Activated CD8-positive, alpha-beta memory T cell treated with anti-CD3 and anti-CD28 coated beads for 48 hours (primary cell): ENCODE measurements around the gene SRP72.
A peak's percentile ranks its signal among the peaks of the same experiment; 100 is the strongest.
"Not testable (repeated sequence)": the region's sequence is repeated elsewhere in the genome, so short reads cannot be mapped to it uniquely, and the experiment has no call there.

ENCODE experiments used
- DNase-seq, 3 experiments: peaks; one replicate each; pipeline ENCODE4 v3.0.0-alpha.2; 2020; ENCODE audit warnings: low read depth in 2 of 3, low spot score in 2 of 3

Gene SRP72

DNA sequence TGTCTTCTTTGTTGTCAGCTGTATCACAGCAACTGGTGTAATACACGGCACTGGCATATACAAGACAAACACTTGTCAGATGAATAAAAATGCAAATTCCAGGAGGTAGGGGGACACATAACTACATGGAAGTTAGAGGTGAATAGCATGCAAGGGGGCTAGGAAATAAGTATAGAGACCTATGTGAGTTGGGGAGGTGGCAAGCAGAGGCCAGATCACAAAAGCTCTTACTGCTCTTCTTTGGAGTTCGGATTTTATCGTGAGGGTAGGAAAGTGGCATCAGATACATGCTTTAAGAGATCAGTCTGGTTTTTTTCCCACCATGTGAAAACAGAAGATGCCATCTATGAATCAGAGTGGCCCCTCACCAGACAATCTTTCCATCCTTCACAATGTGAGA is 2.8 kb upstream of the SRP72 start:
- no peak for DNase-seq

DNA sequence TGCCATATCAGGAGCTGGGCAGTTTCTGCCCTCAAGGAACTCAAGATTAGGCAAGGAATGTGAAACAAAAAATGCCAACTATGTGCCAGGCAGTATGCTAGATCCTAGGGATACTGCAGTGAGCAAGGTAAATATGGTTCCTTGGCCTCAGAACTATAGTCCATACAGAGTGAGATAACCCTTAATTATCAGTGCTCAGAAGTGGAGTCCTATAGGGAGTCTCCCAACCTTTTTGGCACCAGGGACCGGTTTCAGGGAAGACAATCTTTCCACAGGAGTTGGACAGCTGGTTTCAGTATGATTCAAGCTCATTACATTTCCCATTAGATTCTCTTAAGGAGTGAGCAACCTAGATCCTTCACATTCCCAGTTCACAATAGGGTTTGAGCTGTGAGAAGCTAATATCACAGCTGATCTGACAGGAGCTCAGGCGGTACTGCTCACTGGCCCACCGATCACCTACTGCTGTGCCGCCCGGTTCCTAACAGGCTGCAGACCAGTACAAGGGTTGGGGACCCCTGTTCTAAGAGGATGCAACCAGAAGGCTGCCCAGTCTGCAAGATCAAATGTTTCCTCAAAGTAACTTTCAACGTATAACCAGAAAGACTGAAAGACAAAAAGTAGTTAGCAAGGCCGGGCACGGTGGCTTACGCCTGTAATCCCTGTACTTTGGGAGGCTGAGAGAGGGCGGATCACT is 1.7 kb upstream of the SRP72 start:
- DNase-seq, result no peak

DNA sequence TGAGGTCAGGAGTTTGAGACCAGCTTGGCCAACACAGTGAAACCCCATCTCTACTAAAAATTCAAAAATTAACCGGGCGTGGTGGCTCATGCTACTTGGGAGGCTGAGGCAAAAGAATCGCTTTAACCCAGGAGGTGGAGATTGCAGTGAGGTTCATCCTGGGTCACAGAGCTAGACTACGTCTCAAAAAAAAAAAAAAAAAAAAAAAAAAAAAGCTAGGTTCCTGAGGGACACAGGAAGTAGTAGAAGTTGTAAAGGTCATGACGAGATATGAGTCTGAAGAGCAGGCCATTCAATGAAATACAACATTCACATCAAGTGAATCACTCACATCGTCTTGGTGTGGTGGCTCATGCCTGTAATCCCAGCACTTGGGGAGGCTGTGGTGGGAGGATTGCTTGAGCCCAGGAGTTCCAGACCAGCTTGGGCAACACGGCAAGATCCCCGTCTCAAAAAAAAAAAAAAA is 1.1 kb upstream of the SRP72 start:
- not testable (repeated sequence) for DNase-seq

DNA sequence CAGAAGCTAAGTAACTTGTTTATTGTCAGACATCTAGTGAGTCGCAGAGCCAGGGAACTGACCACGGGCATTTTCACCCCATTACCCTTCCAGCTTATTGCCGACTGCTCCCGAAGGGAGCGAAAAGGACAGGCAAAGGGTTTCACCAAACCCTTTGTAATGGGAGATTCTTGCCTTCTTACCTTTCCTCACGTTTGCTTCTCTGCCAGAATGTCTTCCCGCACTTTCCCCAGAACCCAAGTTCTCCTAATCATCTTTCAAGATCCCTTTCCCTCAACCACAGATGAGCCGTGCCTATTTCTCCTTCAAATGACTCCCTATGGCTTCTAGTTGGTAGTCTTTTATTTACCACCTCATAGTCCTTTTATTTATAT is 520 bp upstream of the SRP72 start:
- no peak for DNase-seq

DNA sequence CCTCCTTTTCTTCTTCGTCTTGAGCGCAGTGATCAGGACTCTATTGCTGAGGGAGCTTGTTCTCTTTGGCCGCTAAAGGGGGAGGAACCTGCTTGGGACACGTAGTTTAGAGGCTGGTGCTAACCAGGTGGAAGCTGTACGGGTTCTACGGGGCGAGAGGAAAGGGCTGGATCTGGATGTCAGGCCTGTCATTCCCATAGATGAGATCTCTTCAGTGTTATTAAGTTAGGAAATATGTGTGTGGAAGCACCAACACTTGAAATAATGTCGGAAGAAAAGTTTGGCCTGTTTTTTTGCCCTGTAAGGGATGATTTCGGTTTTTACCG is 643 bp downstream of the SRP72 start:
- DNase-seq, result no peak

DNA sequence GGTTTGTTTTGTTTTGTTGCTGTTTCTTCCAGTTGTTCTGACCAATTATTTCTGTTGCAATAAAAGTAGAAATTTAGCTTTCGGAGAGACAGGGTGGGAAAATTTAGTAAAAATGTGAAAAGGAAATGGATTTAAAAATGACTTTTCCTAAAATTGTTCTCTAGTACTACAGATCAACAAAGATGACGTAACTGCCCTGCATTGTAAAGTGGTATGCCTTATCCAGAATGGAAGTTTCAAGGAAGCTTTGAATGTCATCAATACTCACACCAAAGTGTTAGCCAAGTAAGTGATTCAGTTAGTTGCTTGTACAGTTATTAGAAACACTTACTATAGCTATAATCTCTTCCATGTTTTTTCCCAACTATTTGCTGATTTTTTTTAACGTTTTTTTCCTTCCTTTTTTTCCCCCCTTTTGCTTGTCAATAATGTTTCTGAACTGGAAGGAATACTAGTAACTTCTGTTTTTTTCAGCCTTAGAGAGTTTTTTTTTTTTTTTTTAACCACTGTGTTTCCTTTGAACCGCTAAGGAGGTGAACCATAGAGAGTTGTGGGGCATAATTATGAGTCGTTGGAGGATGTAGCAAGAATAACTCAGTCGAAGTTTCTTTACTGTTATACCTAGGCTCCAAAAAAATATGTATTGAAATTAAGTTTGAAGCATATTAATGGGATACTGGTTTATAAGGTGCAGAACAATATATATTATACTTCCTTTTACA is 2.2 kb downstream of the SRP72 start:
- no peak for DNase-seq

DNA sequence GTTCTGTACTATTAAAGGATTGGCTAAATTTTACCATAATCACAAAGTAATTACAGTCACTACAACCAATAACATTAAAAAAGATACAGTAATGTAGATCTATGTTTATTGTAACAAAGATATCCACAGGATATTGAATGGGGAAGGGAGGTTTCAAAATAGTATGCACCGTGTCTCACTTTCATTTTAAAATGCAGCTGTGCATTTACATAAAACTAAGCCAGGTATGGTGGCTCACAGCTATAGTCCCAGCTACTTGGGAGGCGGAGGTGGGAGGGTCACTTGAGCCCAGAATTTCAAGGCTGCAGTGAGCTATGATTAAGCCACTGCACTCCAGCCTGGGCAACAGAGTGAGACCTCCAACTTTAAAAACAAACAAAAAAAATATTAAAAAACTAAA is 8.5 kb downstream of the SRP72 start:
- DNase-seq, result no peak

DNA sequence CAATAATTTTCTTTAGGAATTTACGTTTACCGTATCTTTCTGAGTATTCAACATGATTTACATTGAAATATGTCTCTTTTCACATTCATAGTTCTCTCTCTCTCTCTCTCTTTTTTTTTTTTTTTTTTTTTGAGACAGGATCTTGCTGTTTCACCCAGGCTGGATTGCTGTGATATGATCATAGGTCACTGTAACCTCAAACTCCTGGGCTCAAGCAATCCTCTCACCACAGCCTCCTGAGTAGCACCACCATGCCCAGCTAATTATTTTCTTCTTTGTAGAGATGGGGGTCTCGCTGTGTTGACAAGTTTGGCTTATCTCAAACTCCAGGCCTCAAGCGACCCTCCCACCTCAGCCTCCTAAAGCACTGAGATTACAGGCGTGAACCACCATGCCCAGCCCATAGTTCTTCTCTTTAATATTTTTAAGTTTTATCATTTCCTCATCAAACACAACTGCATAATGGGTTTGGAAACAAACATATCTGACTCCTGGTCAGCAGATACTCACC is 9.8 kb downstream of the SRP72 start:
- DNase-seq, result no peak

DNA sequence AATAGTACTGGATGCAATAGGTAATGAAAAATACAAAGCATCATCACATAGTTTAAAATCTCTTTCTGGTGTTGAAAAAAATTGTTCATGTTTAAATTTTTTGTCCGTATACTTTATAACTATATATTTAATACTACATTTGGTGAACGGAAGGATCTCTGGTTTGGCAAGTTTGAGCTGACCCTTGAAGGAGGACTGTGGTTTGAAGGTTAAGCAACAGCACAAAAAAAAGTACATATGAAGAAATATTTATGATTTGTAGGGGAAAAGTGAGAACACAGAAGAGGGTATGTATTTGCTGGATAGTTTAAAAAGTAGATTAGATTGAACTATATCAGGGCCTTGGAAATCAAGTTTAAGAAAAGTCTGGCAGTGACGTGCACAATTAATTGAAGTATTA is 13.3 kb downstream of the SRP72 start:
- DNase-seq, result no peak

DNA sequence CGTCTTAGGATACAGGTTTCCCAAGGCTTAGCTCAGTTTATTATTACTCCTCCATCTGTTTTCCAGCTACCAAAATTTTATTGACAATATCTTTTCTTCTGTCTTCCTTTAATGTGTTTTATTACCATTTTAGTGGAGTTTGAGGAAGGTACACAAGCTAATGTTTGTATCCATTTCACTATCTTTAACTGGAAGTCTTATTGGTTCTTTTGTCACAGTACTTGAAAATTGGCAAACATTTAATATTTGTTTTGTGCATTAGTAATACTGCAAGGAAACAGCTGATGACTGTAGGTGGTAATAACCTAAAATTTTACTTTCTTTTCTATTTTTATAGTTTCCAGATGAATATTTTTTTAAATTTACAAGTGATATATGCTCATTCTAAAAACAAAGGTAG is 28.8 kb downstream of the SRP72 start:
- no peak for DNase-seq

DNA sequence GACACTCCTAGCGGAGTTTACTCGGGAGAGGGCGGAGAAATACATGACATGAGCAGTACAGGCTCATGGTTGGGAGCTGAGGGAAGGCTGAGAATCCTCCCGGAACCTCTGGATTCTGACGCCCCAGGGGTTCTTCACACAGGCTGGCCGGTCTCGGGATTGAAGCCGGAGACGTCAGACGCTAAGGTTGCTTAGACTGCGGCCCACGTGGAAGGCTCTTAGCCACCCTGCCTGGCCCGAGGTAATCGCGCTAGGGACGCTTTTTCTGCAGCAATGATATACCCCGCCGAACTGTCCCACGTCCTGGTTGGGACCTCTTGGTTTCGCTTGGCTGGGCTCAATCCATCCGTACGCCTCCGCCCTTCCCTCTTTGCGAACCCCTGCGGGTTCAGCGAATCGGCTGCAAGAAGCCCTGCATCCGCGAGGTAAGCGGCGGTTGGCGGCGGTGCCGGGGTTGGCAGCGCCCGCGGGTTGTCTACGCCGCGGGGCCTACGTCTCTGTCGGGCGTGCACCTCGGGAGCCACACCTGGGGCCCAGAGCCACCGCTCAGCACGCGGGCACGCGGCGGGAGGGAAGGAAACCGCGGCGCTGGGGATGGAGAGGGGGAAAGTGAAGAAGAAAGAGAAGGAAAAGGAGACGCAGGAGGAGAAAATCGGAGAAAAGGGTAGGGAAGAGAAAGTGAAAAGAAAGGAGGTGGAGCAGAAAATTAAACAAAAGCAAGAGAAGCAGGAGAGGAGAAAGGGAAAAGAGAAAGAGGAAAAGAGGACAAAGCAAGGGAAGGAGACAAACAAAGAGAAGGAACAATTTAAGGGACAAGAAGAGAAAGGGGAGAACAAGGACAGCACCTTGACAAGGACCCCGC is 38.1 kb downstream of the SRP72 start, which contains the start of gene ARL9:
Gene ARL9, plus strand, starts transcription at position 523 of the 862 bp plus-strand sequence. Its CDS starts 72 bp downstream, at position 595.
- DNase-seq, result peak in 2 of 3 experiments; percentile 28 to 43

DNA sequence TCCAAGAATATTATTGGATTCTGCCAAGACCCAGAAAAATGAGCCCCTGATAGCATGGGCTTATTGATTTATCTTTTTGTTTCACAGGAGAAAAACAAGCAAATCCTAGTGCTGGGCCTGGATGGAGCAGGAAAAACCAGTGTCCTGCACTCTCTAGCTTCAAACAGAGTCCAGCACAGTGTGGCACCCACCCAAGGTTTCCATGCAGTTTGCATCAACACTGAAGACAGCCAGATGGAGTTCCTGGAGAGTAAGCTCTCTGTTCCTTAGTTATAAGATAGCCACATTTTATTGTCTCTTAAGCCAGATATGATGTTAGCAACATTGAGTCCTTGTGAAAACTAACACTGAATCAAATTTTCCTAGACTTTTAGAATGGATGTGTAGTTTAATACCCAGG is 43.7 kb downstream of the SRP72 start:
- no peak for DNase-seq

DNA sequence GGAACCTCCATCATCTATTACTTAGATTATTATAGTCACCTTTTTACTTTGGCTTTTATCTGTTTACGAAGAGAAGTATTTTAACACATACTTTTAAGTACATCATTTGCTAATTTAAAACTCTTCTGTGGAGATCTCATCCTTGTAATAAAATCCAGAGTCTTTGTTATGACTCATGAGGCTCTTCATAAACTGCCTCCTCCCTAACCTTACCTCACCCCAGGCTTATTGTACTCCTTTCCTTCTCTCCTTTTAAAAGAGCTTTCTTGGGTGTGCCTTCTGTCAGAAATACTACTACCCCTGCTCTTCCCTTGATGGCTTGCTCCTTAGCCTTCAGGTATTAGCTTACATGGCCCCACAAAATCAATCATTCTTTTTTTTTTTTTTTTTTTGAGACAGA is 44.7 kb downstream of the SRP72 start:
- no peak for DNase-seq

DNA sequence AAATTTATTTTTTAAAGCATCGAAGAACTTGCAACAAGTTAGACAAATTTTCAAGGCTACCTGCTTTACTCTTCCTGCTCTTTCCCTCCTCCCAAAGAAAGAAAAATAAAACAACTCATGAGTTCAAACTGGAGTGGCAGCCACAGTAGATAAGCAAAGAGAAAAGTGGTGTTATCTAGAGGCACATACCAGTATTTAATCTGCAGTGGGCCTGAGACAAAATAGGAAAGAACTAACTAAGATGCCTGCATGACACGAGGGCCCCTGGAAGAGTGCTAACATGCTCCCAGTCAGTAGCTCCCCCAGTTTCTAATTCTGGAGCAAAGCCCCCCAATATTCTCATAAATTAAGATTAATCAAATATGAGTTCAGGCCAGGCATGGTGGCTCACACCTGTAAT is 46.1 kb downstream of the SRP72 start:
- no peak for DNase-seq

DNA sequence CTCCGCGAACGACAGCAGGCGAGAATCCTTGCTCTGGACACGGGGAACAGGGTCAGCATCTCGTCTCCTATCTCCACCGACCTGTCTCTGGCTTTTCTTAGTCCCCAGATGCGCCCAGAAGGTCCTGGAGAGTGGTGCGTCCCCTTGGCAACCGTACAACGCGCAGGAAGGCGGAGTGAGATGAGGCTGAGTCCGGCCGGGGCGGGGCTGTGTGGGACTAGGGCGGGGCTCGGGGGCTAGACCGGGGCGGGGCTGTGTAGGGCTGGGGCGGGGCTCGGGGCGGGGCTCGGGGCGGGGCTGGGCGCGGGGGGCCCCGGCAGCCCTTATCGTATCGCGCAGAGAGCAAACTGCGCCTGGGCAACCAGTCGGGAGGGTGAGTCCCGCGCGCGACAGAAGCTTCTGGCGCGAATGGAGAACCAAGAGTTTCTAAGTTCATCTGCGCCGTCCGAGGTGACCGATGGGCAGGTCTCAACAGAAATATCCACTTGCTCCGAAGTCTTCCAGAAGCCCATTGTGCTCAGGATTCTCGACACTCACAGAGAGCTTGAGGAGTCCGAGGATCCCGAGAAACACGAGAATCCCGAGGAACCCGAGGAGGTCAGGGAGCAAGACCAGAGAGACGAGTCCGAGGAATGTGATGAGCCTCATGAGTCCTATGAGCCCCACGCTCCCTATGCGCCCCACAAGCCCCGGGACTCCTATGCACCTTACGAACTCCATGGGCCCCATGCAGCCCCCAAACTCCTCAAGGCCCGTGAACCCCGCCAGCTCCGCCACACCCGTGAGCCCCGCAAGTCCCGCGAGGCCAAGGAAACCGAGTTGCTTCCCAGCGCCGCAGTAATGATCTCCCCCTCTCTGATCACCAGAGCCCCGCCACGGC is 63.1 kb downstream of the SRP72 start:
- peak; percentile 60 to 76 (median 61) for DNase-seq

DNA sequence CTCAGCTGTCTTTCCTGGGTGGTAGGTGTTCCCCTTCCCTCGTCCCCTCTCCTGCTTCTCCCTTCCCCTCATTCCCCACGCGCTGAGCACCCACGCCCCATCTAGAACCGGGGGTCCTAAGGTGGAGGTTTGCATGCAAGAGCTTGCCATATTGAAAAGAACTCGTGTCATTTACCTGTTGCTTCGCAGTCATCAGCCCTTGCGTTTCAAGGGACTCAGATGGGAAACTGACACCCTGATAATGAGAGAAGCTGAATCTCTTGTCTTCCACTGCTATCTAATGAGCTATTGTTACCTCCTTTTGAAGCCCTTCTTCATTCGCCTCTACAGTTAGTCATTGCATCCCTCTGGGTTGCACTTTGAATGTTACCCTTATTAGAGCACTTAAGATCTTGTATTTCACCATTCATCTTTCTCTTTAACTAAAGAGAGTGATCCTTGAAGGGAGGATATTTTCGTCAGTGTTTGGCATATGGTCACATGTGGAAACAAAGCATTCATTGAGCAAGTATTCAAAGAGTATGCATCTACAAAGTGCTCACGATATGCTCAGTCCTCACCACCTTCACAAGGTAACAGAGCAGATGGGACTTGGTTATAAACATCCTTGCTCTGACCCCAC is 63.8 kb downstream of the SRP72 start:
- DNase-seq, result no peak

DNA sequence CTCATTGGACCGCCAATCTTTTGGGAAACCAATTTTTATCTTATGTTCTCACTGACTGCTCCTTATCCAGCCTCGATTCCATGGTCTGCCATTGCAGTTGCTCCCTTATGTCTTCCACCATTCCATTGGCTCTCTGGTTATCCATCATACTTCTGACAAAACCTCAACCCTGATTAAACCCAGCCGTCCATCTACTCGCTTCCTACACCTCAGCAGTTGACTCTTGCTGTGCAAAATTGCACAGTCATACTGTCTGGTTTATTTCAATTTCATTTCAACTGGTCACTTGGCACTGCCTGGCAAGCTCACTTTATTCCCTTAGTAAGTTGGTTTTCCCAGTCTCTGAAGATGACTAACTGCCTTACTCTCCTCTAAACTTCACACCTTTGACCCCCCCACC is 64.4 kb downstream of the SRP72 start:
- DNase-seq, result no peak

DNA sequence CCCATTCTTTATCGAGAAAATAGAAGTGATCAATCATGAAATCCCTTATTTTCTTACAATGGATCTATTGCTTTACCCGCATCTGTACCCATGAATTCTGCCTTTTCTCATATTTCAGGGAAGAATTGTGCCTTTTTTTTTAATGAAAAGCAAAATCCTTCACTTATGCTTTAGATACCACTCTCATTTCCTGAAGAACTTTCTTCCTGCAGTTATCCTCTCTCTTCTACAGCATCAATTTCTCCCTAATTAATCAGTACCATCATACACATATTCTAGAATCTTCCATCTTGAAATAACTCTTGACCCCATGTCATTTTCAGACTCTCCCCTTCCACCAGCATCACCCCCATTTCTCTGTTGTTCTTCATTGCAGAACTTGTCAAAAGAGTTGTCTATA is 64.8 kb downstream of the SRP72 start:
- DNase-seq, result no peak

DNA sequence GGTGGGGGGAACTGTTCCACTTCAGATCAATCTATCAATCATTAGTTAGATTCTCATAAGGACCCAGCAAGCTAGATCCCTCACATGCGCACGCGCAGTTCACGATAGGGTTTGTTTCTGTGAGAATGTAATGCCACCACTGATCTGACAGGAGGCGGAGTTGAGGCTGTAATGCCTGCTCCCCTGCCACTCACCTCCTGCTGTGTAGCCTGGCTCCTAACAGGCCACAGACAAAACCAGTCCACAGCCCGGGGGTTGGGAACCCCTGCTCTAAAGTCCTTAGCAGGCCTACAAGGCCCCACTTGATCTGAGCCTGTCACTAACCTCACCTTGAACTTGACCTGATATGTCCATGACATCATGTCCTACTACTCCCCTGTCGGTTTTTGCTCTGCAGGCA is 68.5 kb downstream of the SRP72 start:
- no peak for DNase-seq

DNA sequence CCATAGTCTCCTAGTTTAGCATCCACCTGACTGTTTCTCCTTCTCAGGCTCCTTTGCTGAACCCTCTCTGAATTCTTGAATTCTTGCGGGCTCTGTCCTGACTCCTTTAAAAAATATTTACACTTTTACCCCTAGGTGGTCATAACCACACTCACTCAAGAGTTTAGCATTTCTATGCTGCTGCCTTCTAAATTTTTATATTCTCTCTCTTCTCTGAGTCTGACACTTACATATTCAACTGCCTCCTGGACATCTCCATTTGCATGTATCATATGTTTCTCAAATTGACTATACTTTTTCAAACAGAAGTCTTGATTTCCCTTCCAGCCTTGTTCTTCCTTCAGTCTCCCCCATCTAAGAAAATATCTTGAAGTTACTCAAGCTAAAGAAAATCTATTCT is 69.7 kb downstream of the SRP72 start:
- no peak for DNase-seq
